OCI-LY1 (cell line): ENCODE results near the gene CSNK2A1.

Experiments
- H2AFZ ChIP-seq: fragments of 200-600 bp; sonication (generic), shearing (Covaris generic); 2 replicates; pipeline ENCODE4 v1.6.0; 2014; ENCODE audit warnings: antibody characterized with exemption, mild to moderate bottlenecking, low read length
- H3F3A ChIP-seq: fragments of 200-600 bp; sonication (generic), shearing (Covaris generic); 2 replicates; pipeline ENCODE4 v1.6.0; 2014; ENCODE audit warnings: mild to moderate bottlenecking, antibody characterized with exemption, low read length, moderate library complexity; ENCODE audit not compliant: insufficient read depth
- H3K27ac ChIP-seq: fragments of 200-600 bp; sonication (generic); 2 replicates; pipeline ENCODE4 v1.5.1; 2014; ENCODE audit warnings: low read length, mixed run types, mild to moderate bottlenecking, low read depth; ENCODE audit not compliant: poor library complexity, severe bottlenecking
- H3K27me3 ChIP-seq: fragments of 200-600 bp; sonication (generic); 2 replicates; pipeline ENCODE4 v1.6.0; 2014; ENCODE audit warnings: antibody characterized with exemption, mild to moderate bottlenecking, low read length, moderate library complexity; ENCODE audit not compliant: insufficient read depth
- H3K36me3 ChIP-seq: fragments of 200-600 bp; sonication (generic); 2 replicates; pipeline ENCODE4 v1.6.1; 2014; ENCODE audit warnings: mild to moderate bottlenecking, antibody characterized with exemption, low read length, moderate library complexity, mixed read lengths; ENCODE audit not compliant: insufficient read depth
- H3K4me1 ChIP-seq: fragments of 200-600 bp; sonication (generic); 2 replicates; pipeline ENCODE4 v1.5.1; 2014; ENCODE audit warnings: mild to moderate bottlenecking, low read length, moderate library complexity; ENCODE audit not compliant: insufficient read depth, severe bottlenecking
- H3K4me2 ChIP-seq: fragments of 200-600 bp; sonication (generic), shearing (Covaris generic); 2 replicates; pipeline ENCODE4 v1.6.1; 2014; ENCODE audit warnings: low read length
- H3K4me3 ChIP-seq: fragments of 200-600 bp; sonication (generic); 2 replicates; pipeline ENCODE4 v1.5.1; 2014; ENCODE audit warnings: low read length, low read depth, mild to moderate bottlenecking, mixed read lengths; ENCODE audit not compliant: poor library complexity, severe bottlenecking
- H3K79me2 ChIP-seq: fragments of 200-600 bp; shearing (Covaris generic); 2 replicates; pipeline ENCODE4 v1.6.1; 2016; ENCODE audit warnings: mixed run types, low read length, mixed read lengths; ENCODE audit not compliant: insufficient read depth
- H3K9ac ChIP-seq: fragments of 200-600 bp; sonication (generic), shearing (Covaris generic); 2 replicates; pipeline ENCODE4 v1.6.1; 2014; ENCODE audit warnings: mild to moderate bottlenecking, low read length, mixed read lengths
- H3K9me2 ChIP-seq: fragments of 200-600 bp; sonication (generic), shearing (Covaris generic); 2 replicates; pipeline ENCODE4 v1.6.1; 2014; ENCODE audit warnings: low read depth, mild to moderate bottlenecking, low read length, mixed read lengths
- H3K9me3 ChIP-seq: fragments of 200-600 bp; shearing (Covaris generic); 2 replicates; pipeline ENCODE4 v1.6.1; 2014; ENCODE audit warnings: low read length, mixed read lengths
- H4K20me1 ChIP-seq: fragments of 200-600 bp; sonication (generic), shearing (Covaris generic); 2 replicates; pipeline ENCODE4 v1.6.0; 2016; ENCODE audit warnings: mild to moderate bottlenecking, low read length; ENCODE audit not compliant: insufficient read depth
- CTCF ChIP-seq: fragments of 200-600 bp; sonication (generic), shearing (Covaris generic); IDR thresholded peaks from 2 replicates; pipeline ENCODE4 v1.5.1; 2017; ENCODE audit warnings: mild to moderate bottlenecking, antibody characterized with exemption, low read length, moderate library complexity, mixed read lengths
- EZH2 ChIP-seq: fragments of 200-600 bp; sonication (generic), shearing (Covaris generic); IDR thresholded peaks from 2 replicates; pipeline ENCODE4 v1.8.0; 2017; ENCODE audit warnings: borderline replicate concordance, mixed run types, mild to moderate bottlenecking, antibody characterized with exemption, low read length, moderate library complexity, mixed read lengths

The CSNK2A1 gene

DNA sequence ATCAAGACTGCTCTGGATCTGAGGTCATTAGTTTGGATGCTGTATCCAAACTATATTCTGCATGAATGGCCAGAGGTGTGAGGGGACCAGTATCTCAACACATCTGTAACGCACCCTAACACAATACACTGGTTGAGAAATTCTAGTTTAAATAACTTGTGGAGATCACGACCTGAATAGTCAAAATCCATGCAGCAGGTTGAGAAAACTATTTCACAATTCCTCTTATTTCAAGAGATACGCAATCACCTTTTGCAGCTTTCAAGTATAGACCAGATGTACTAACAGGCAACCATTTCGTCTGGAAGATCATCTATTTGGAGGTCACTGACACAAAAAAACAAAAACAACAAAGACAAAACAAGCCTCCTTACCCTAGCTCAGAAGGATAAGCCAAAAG lies 11.1 kb downstream of the CSNK2A1 start:
- Histone ChIP-seq H4K20me1 (no peaks in the 10 kb centered on the region), H3K4me1 (peaks cover 27% of the 10 kb centered on the region), H3K27me3 (no peaks in the 10 kb centered on the region), H3K4me2 (no peak overlapping the region), H3K27ac (no peak overlapping the region), H3K9ac (no peak overlapping the region), H3K9me2 (no peaks in the 10 kb centered on the region), H3K9me3 (no peaks in the 10 kb centered on the region), H3K79me2 (peaks cover 99% of the 10 kb centered on the region), H3F3A (no peaks in the 10 kb centered on the region), H3K4me3 (no peak overlapping the region), H2AFZ (no peak overlapping the region), H3K36me3 (peaks cover 60% of the 10 kb centered on the region)
- no peak for TF ChIP-seq EZH2
- no peak for TF ChIP-seq CTCF

GRCh38 chr20:531608-532007 lies 12.0 kb downstream of the CSNK2A1 start:
- Histone ChIP-seq H3K4me1 (peaks cover 18% of the 10 kb centered on the region), H3K9me2 (no peaks in the 10 kb centered on the region), H3K79me2 (peaks cover 97% of the 10 kb centered on the region), H3K27me3 (no peaks in the 10 kb centered on the region), H3K36me3 (peaks cover 69% of the 10 kb centered on the region), H3K27ac (no peak overlapping the region), H3K9me3 (0 out of 2 replicates have a peak, but pooled peaks cover 7% of the 10 kb centered on the region), H2AFZ (no peak overlapping the region), H3K4me2 (no peak overlapping the region), H3F3A (no peaks in the 10 kb centered on the region), H3K4me3 (no peak overlapping the region), H4K20me1 (no peaks in the 10 kb centered on the region), H3K9ac (no peak overlapping the region)
- TF ChIP-seq CTCF, result no peak
- TF ChIP-seq EZH2, result no peak

GRCh38 chr20:530321-530720 lies 13.3 kb downstream of the CSNK2A1 start:
- no peak overlapping the region for H3K4me3 ChIP-seq
- peaks cover 9% of the 10 kb centered on the region for H3K4me1 ChIP-seq
- no peaks in the 10 kb centered on the region for H3K9me2 ChIP-seq
- no peak overlapping the region for H3K4me2 ChIP-seq
- H3K9ac ChIP-seq, result no peak overlapping the region
- H3F3A ChIP-seq, result no peaks in the 10 kb centered on the region
- no peak overlapping the region for H3K27ac ChIP-seq
- H3K9me3 ChIP-seq, result 0 out of 2 replicates have a peak, but pooled peaks cover 7% of the 10 kb centered on the region
- peaks cover 78% of the 10 kb centered on the region for H3K36me3 ChIP-seq
- H2AFZ ChIP-seq, result no peak overlapping the region
- H4K20me1 ChIP-seq, result no peaks in the 10 kb centered on the region
- peaks cover 92% of the 10 kb centered on the region for H3K79me2 ChIP-seq
- TF ChIP-seq EZH2 (no peak), CTCF (no peak)
- H3K27me3 ChIP-seq, result no peaks in the 10 kb centered on the region
